GM10266 (cell line): ENCODE data around the gene EPHB1.

ENCODE experiments used
- DNase-seq: peaks from one replicate; pipeline ENCODE4 v3.0.0; 2012; ENCODE audit errors: extremely low spot score
- TF ChIP-seq, protein P1 (sequence below): IDR thresholded peaks from 2 replicates; pipeline ENCODE4 v1.5.1; 2012; ENCODE audit warnings: mild to moderate bottlenecking, low read depth; ENCODE audit not compliant: control insufficient read depth, insufficient read depth; ENCODE audit errors: missing control alignments

The EPHB1 gene

DNA sequence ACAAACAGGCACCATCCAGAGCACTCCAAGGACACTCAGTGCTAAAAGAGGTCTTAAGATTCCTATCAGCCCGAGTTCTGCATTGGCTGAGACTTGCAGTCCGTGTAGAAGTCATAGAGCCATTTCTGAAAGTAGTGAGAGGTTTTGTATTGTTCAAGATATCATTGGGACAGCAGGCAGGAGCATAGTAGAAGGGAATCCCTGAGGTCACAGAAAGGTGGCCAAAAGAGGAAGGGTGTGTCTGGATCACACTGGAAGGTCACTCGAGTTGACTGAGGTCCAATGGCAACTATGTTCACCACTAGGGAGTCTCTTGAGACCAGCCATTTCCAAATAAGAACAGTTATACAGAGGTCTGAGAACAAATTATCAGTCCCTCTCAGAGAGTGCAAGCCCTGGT, 468.3 kb downstream of the EPHB1 start:
- TF ChIP-seq, protein P1, sequence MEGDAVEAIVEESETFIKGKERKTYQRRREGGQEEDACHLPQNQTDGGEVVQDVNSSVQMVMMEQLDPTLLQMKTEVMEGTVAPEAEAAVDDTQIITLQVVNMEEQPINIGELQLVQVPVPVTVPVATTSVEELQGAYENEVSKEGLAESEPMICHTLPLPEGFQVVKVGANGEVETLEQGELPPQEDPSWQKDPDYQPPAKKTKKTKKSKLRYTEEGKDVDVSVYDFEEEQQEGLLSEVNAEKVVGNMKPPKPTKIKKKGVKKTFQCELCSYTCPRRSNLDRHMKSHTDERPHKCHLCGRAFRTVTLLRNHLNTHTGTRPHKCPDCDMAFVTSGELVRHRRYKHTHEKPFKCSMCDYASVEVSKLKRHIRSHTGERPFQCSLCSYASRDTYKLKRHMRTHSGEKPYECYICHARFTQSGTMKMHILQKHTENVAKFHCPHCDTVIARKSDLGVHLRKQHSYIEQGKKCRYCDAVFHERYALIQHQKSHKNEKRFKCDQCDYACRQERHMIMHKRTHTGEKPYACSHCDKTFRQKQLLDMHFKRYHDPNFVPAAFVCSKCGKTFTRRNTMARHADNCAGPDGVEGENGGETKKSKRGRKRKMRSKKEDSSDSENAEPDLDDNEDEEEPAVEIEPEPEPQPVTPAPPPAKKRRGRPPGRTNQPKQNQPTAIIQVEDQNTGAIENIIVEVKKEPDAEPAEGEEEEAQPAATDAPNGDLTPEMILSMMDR = no peak
- DNase-seq = no peak

DNA sequence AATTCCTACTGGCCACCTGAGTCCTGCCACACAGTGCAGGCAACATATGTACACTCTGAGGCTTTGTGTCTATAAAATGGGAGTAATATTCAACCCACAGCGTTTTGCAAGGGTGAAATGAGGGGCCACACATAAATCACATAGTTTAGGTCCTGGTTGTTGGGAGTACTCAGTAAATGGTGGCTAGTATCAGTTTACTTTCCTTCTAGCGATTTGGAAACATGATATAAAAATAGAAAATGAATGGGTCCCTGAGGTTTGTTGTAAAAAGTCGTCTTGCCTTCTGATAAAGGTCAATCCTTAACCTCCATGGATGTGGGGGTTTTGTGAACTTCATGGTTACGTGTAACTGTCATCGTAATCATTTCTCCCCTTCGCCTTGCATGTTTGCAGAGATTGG, 472.4 kb downstream of the EPHB1 start:
- no peak for DNase-seq
- TF ChIP-seq, protein P1 = no peak

DNA sequence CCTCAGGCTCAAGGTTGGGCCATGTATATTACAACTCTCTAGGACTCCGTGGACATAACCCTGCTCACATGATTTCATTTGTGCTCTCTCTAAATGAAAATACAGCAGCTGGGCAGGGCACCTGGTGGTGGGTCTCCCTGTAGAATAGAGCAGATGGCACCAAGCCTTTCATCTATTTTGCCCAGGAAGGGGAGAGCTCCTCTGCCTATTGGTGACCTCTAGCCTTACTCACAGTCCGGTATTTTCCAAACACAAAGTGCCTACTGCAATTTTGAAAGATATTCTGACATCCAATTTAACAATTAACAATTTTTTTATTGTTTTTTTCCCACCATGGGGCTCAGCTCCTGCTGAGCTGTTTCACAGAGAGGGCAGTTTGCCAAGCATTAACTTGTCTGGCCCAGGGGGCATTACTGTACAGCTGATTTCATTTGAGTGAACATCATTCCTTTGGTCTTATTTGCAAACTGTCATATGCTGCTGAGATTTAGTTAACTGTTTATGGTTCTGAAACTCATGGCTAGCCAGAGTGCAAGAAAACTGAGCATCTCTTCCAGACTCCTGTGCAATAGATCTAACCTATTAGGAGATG, 474.0 kb downstream of the EPHB1 start:
- no peak for DNase-seq
- TF ChIP-seq, protein P1 = no peak

DNA sequence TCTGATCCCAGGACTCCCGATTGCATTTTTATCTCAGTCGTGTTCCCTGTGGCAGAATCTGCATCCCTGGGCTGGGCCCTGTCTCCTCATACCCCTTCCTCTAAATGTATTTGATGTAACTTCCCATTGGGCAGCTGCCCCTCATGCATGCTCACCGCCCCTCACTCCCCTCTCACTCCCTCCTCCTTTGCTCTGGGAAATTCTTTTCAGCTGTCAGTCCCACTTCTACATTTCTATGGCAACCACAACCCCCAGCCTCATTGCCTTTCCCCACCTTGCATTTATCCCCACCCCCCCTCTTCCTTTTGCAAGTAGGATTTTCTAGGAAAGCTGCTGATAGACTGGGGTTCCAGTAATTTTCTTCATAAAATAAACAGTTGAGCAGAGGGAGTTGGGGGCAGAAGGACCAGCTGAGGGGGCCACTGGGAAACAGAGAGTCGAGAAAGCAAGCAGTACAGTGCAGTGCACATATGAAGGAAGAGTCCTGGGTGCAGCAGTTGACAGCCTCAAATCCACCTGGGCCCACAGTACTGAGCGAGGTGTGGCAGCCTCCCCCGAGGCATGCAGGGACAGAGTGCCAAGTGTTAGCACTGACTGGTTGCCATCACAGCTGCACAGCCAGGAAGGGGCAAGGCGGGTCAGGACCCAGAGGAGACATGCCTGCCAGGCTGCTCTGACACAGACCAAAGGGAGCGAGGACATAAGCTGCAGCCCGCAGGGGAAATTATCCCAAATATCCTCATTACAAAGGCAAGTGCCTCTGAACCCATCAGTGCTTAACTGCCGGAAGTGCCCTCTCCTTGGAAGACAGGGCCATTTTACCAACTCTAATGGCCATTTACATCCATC, 476.3 kb downstream of the EPHB1 start:
- TF ChIP-seq, protein P1 = no peak
- no peak for DNase-seq

DNA sequence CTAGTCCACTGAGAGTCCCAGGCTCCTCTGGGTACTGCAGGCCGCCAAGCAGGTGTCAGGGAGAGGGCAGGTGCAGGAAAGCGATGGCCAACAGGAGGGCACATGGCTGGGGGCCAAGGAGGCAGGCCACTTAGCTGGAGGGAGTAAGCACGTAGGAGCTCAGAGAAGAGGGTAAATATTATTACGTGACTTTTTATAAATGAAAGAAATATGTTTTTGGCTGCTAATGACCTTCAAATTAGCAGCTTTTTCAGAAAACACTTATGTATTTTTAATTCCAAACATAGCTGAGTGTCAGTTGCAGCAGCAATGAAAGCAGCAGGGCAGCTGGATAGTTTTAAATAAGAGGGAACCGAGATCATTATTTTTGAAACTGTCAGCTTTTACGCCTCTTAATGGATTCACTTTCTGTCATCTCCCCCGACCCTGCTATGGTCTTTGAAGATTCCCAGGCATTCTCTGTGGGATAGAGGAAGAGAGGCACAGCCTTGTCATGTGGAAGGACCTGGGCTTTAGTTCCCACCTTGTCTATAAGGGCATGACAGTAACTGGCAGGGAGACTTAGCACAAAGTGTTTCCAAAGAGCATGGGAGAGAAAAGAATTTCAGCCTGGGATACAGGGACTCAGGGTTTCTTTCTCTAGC, 477.1 kb downstream of the EPHB1 start:
- no peak for DNase-seq
- TF ChIP-seq, protein P1 = no peak

DNA sequence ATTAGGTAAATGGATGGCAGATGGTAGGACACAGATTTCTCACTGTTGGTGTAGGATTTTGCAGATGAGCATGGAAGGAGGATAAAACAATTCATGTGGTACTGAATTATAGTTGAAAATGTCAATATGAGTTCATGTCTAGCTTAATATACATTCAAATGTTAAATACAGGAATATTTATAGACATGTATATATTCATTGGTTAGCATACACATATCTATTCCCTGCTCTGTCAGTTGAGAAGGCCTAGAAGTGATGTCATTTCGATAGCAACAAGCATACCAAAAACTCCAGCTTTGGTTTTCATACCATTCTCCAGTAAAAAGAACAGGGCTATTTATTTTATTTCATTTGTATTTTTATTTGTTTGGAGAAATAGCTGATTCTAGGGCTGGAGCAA, 497.1 kb downstream of the EPHB1 start:
- DNase-seq = no peak
- TF ChIP-seq, protein P1 = no peak

DNA sequence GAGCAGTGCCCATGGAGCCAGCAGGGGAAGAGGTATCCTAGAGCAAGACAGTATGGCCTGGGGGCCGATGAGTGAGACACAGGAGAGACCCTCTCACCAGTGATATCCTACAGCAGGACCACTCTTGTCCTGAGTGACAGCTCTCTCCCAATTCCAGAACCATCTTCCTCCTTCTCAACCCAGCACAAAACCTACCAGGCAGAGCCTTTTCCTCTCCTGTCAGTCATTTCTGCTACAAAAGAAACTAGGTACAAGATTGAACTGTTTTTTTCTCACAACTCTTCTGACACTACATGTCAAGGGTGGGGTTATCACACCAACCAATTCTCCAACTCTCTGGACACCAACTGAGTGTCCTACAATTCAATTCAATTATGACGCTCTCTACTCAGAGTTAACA, 506.6 kb downstream of the EPHB1 start:
- no peak for DNase-seq
- TF ChIP-seq, protein P1 = no peak
